Fibroblast of skin of right biceps (primary cell): Measurements from ENCODE around the gene MND1.
A peak's percentile ranks its signal among the peaks of the same experiment; 100 is the strongest.
"Not testable (repeated sequence)": the region's sequence is repeated elsewhere in the genome, so short reads cannot be mapped to it uniquely, and the experiment has no call there.

Experiments used
- DNase-seq: peaks from one replicate; pipeline ENCODE4 v3.0.0-alpha.2; 2013

The MND1 gene

GRCh38 chr4:153408932-153409331, 64.4 kb downstream of the MND1 start:
- peak; percentile 38 for DNase-seq

GRCh38 chr4:153409412-153409811, 64.9 kb downstream of the MND1 start:
- peak; percentile 81 for DNase-seq

- no peak for DNase-seq
These were observed 65.5 kb downstream of the MND1 start for GRCh38 chr4:153409924-153410501.

- peak; percentile 34 for DNase-seq
These were observed 69.4 kb downstream of the MND1 start for GRCh38 chr4:153413842-153414241.

GRCh38 chr4:153416456-153416855, 72.0 kb downstream of the MND1 start:
- not testable (repeated sequence) for DNase-seq

GRCh38 chr4:153418121-153418520, 73.6 kb downstream of the MND1 start:
- DNase-seq, result peak; percentile 46

- DNase-seq, result peak; percentile 38
These were observed 74.1 kb downstream of the MND1 start for GRCh38 chr4:153418558-153418957.

- no peak for DNase-seq
These were observed 74.5 kb downstream of the MND1 start for GRCh38 chr4:153419029-153419428.

GRCh38 chr4:153419673-153420278, 75.3 kb downstream of the MND1 start:
- no peak for DNase-seq

GRCh38 chr4:153420361-153420760, 75.9 kb downstream of the MND1 start:
- DNase-seq, result peak; percentile 17

GRCh38 chr4:153421941-153422340, 77.5 kb downstream of the MND1 start:
- DNase-seq, result no peak

GRCh38 chr4:153426207-153426885, 81.9 kb downstream of the MND1 start:
- peak; percentile 22 for DNase-seq

GRCh38 chr4:153427363-153428071, 83.0 kb downstream of the MND1 start:
- DNase-seq, result peak; percentile 86

- DNase-seq, result peak; percentile 22
These were observed 84.5 kb downstream of the MND1 start for GRCh38 chr4:153428941-153429475.

- peak; percentile 85 for DNase-seq
These were observed 88.7 kb downstream of the MND1 start for GRCh38 chr4:153432965-153433753.

GRCh38 chr4:153433754-153434105, 89.2 kb downstream of the MND1 start:
- no peak for DNase-seq

GRCh38 chr4:153434190-153434589, 89.7 kb downstream of the MND1 start:
- DNase-seq, result no peak

- no peak for DNase-seq
These were observed 94.6 kb downstream of the MND1 start for GRCh38 chr4:153438916-153439756.

- no peak for DNase-seq
These were observed 95.3 kb downstream of the MND1 start for GRCh38 chr4:153439831-153440230.

GRCh38 chr4:153440475-153440874, 96.0 kb downstream of the MND1 start:
- no peak for DNase-seq

GRCh38 chr4:153447175-153447905, 102.9 kb downstream of the MND1 start:
- peak; percentile 62 for DNase-seq
